Liver (tissue), 9 donors: ENCODE results near the gene GFY. TPM values are rescaled to one million over a fixed set of nuclear protein-coding genes. Genes with fewer than 3 reads are reported as not detected.

Experiments
- DNase-seq: peaks from one replicate; pipeline ENCODE4 v3.0.0-alpha.2; 2017; ENCODE audit warnings: low spot score
- H3K27ac ChIP-seq, 2 donors: one replicate each; pipeline ENCODE4 v1.7.0; 2013; ENCODE audit warnings: inconsistent platforms in 2 of 2, low read length in 2 of 2, control low read depth in 1 of 2, low read depth in 1 of 2, mild to moderate bottlenecking in 1 of 2
- H3K27me3 ChIP-seq, 4 donors: one replicate each; pipeline versions ENCODE4 v1.6.1 to v1.7.0; 2013; ENCODE audit warnings: low read length in 3 of 4, inconsistent platforms in 1 of 4, mild to moderate bottlenecking in 1 of 4, moderate library complexity in 1 of 4; ENCODE audit not compliant: control insufficient read depth in 4 of 4, insufficient read depth in 4 of 4
- H3K36me3 ChIP-seq, 4 donors: one replicate each; pipeline versions ENCODE4 v1.6.1 to v1.7.0; 2013; ENCODE audit warnings: low read length in 3 of 4, mild to moderate bottlenecking in 3 of 4, low read depth in 1 of 4, moderate library complexity in 1 of 4; ENCODE audit not compliant: control insufficient read depth in 4 of 4, insufficient read depth in 3 of 4
- H3K4me1 ChIP-seq, 4 donors: one replicate each; pipeline versions ENCODE4 v1.6.1 to v1.7.0; 2013; ENCODE audit warnings: low read length in 3 of 4, mild to moderate bottlenecking in 3 of 4, moderate library complexity in 1 of 4; ENCODE audit not compliant: control insufficient read depth in 4 of 4, insufficient read depth in 4 of 4
- H3K4me3 ChIP-seq, 3 donors: one replicate each; pipeline versions ENCODE4 v1.6.1 to v1.7.0; 2013; ENCODE audit warnings: low read length in 3 of 3, control low read depth in 1 of 3, low read depth in 1 of 3, mild to moderate bottlenecking in 1 of 3
- H3K9ac ChIP-seq, 2 donors: one replicate each; pipeline ENCODE4 v1.7.0; 2013; ENCODE audit warnings: low read length in 2 of 2, mild to moderate bottlenecking in 2 of 2, moderate library complexity in 2 of 2, control low read depth in 1 of 2, low read depth in 1 of 2
- H3K9me3 ChIP-seq, 4 donors: one replicate each; pipeline versions ENCODE4 v1.6.1 to v1.7.0; 2013; ENCODE audit warnings: low read length in 3 of 4; ENCODE audit not compliant: control insufficient read depth in 4 of 4
- CTCF ChIP-seq: fragments of 150-350 bp; IDR thresholded peaks from 2 replicates; pipeline ENCODE4 v1.5.1; 2017; ENCODE audit warnings: improper control_type of control experiment, low read depth, low read length; ENCODE audit not compliant: missing input control
- EGR1 ChIP-seq, 2 donors: IDR thresholded peaks; 2 replicates each; pipeline ENCODE4 v1.6.1; 2016 to 2018; ENCODE audit warnings: antibody characterized with exemption in 2 of 2, low read depth in 2 of 2
- FOXA1 ChIP-seq: IDR thresholded peaks from 2 replicates; pipeline ENCODE4 v1.6.1; 2016; ENCODE audit warnings: antibody characterized with exemption
- FOXA2 ChIP-seq: IDR thresholded peaks from 2 replicates; pipeline ENCODE4 v1.6.1; 2016; ENCODE audit warnings: antibody characterized with exemption
- GABPA ChIP-seq, 2 donors: IDR thresholded peaks in 1 of 2; conservative IDR thresholded peaks in 1 of 2; 2 replicates each; pipeline ENCODE4 v1.6.1; 2016; ENCODE audit warnings: antibody characterized with exemption in 2 of 2, mild to moderate bottlenecking in 1 of 2, moderate library complexity in 1 of 2
- HNF4A ChIP-seq, 2 donors: conservative IDR thresholded peaks; 2 replicates each; pipeline ENCODE4 v1.6.1; 2016; ENCODE audit warnings: antibody characterized with exemption in 2 of 2, mild to moderate bottlenecking in 2 of 2
- HNF4G ChIP-seq: IDR thresholded peaks from 2 replicates; pipeline ENCODE4 v1.6.1; 2016; ENCODE audit warnings: antibody characterized with exemption
- JUND ChIP-seq, 2 donors: IDR thresholded peaks; 2 replicates each; pipeline ENCODE4 v1.6.1; 2016; ENCODE audit warnings: antibody characterized with exemption in 2 of 2
- MAX ChIP-seq: IDR thresholded peaks from 2 replicates; pipeline ENCODE4 v1.6.1; 2016; ENCODE audit warnings: antibody characterized with exemption
- NR2F2 ChIP-seq: IDR thresholded peaks from 2 replicates; pipeline ENCODE4 v1.6.1; 2016; ENCODE audit warnings: antibody characterized with exemption
- RAD21 ChIP-seq, 2 donors: IDR thresholded peaks; 2 replicates each; pipeline ENCODE4 v1.6.1; 2016; ENCODE audit warnings: antibody characterized with exemption in 2 of 2, mild to moderate bottlenecking in 2 of 2
- RXRA ChIP-seq, 2 donors: IDR thresholded peaks; 2 replicates each; pipeline ENCODE4 v1.6.1; 2017 to 2018; ENCODE audit warnings: antibody characterized with exemption in 2 of 2, mild to moderate bottlenecking in 1 of 2
- SP1 ChIP-seq: IDR thresholded peaks from 2 replicates; pipeline ENCODE4 v1.6.1; 2018; ENCODE audit warnings: antibody characterized with exemption, mild to moderate bottlenecking
- YY1 ChIP-seq: IDR thresholded peaks from 2 replicates; pipeline ENCODE4 v1.6.1; 2016; ENCODE audit warnings: antibody characterized with exemption, mild to moderate bottlenecking
- WGBS: extraction: QIAGEN DNeasy Blood & Tissue Kit; methylation state at CpG from one replicate; pipeline ENCODE4 v1.1.7; 2013; 5-methylcytosine and 5-hydroxymethylcytosine counted together
- polyA plus RNA-seq, 2 donors: library from polyadenylated mRNA; stranded (reverse) in 1 of 2; unstranded in 1 of 2; fragments of 200-250 nt in 1 of 2; fragments of >200 nt in 1 of 2; fragmentation: Nextera tagmentation in 1 of 2; extraction: Ambion mirVana in 1 of 2; gene quantifications; one replicate each; pipeline versions ENCODE4 v1.2.1 to v1.2.3, GENCODE V29; 2013 to 2015
- total RNA-seq, 2 donors: library from RNA; depleted of rRNA; stranded (reverse); fragments of >200 nt; gene quantifications; one replicate each; pipeline ENCODE4 v1.2.3, GENCODE V29; 2014
- TF ChIP-seq, protein P1 (sequence below): IDR thresholded peaks from 2 replicates; pipeline ENCODE4 v1.6.1; 2016; ENCODE audit warnings: antibody characterized with exemption, mild to moderate bottlenecking
- TF ChIP-seq, protein P2 (sequence below): IDR thresholded peaks from 2 replicates; pipeline ENCODE4 v1.6.1; 2016; ENCODE audit warnings: antibody characterized with exemption
- TF ChIP-seq, protein P3 (sequence below): IDR thresholded peaks from 2 replicates; pipeline ENCODE4 v1.6.1; 2016; ENCODE audit warnings: antibody characterized with exemption
- donor health status: healthy.
- donor health status: healthy.
- donor health status: healthy.
- donor health status: healthy.
- donor health status: healthy.

The GFY gene
- total and polyA plus RNA-seq, 4 donors, result not detected

DNA sequence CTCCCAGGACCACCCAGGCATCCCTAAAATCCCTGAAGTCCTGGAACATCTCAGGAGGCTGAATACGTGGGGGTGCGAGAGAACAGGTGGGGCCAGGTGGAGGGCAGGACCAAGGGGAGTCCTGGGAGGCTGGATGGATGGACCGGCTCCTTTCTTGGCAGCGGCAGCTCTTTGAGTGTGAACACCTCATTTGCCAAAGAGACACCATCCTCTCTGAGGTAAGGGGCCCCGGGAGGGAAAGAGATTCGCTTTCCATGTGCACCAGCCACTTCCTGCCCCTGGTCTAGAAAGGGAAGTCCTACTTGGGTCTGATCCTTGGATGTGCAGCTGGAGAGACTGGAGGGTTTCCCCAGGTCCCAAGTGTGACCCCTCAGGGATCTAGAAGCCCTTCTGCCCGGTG, 18.1 kb upstream of the GFY start:
- H3K9ac ChIP-seq, result no peak overlapping the region
- H3K27ac ChIP-seq, result no peak overlapping the region
- peaks cover 0 to 2% (median 0%) of the 10 kb centered on the region in 4 donors for H3K27me3 ChIP-seq
- no peaks in the 10 kb centered on the region for H3K9me3 ChIP-seq
- H3K4me3 ChIP-seq, result no peak overlapping the region
- TF ChIP-seq, protein P1, sequence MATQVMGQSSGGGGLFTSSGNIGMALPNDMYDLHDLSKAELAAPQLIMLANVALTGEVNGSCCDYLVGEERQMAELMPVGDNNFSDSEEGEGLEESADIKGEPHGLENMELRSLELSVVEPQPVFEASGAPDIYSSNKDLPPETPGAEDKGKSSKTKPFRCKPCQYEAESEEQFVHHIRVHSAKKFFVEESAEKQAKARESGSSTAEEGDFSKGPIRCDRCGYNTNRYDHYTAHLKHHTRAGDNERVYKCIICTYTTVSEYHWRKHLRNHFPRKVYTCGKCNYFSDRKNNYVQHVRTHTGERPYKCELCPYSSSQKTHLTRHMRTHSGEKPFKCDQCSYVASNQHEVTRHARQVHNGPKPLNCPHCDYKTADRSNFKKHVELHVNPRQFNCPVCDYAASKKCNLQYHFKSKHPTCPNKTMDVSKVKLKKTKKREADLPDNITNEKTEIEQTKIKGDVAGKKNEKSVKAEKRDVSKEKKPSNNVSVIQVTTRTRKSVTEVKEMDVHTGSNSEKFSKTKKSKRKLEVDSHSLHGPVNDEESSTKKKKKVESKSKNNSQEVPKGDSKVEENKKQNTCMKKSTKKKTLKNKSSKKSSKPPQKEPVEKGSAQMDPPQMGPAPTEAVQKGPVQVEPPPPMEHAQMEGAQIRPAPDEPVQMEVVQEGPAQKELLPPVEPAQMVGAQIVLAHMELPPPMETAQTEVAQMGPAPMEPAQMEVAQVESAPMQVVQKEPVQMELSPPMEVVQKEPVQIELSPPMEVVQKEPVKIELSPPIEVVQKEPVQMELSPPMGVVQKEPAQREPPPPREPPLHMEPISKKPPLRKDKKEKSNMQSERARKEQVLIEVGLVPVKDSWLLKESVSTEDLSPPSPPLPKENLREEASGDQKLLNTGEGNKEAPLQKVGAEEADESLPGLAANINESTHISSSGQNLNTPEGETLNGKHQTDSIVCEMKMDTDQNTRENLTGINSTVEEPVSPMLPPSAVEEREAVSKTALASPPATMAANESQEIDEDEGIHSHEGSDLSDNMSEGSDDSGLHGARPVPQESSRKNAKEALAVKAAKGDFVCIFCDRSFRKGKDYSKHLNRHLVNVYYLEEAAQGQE, result no peak
- TF ChIP-seq YY1 (no peak), SP1 (no peak), FOXA1 (no peak), RAD21 (IDR thresholded peaks at IDR 0.05) (no peak), FOXA2 (no peak), NR2F2 (no peak), CTCF (no peak), JUND (IDR thresholded peaks at IDR 0.05) (no peak), MAX (no peak), RXRA (IDR thresholded peaks at IDR 0.05) (no peak), HNF4G (no peak), HNF4A (conservative IDR thresholded peaks at IDR 0.05) (no peak), EGR1 (IDR thresholded peaks at IDR 0.05; ENCODE audit: low read depth in 2 of 2) (no peak), GABPA (IDR thresholded peaks at IDR 0.05 in 1 of 2, conservative IDR thresholded peaks at IDR 0.05 in 1 of 2) (no peak)
- TF ChIP-seq, protein P2, sequence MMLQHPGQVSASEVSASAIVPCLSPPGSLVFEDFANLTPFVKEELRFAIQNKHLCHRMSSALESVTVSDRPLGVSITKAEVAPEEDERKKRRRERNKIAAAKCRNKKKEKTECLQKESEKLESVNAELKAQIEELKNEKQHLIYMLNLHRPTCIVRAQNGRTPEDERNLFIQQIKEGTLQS, result no peak
- TF ChIP-seq, protein P3, sequence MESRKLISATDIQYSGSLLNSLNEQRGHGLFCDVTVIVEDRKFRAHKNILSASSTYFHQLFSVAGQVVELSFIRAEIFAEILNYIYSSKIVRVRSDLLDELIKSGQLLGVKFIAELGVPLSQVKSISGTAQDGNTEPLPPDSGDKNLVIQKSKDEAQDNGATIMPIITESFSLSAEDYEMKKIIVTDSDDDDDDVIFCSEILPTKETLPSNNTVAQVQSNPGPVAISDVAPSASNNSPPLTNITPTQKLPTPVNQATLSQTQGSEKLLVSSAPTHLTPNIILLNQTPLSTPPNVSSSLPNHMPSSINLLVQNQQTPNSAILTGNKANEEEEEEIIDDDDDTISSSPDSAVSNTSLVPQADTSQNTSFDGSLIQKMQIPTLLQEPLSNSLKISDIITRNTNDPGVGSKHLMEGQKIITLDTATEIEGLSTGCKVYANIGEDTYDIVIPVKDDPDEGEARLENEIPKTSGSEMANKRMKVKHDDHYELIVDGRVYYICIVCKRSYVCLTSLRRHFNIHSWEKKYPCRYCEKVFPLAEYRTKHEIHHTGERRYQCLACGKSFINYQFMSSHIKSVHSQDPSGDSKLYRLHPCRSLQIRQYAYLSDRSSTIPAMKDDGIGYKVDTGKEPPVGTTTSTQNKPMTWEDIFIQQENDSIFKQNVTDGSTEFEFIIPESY, result no peak
- H3K36me3 ChIP-seq, result no peaks in the 10 kb centered on the region
- H3K4me1 ChIP-seq, result no peaks in the 10 kb centered on the region
- no peak for DNase-seq
- WGBS, result 80% methylated on average over 7 of the region's 7 CpGs
